GM12878 (cell line): ENCODE data around the gene FAM3B.
"Not testable (repeated sequence)": the region's sequence is repeated elsewhere in the genome, so short reads cannot be mapped to it uniquely, and the experiment has no call there.

Experiments used
- CTCF ChIP-seq, 3 experiments: IDR thresholded peaks in 2 of 3; conservative IDR thresholded peaks in 1 of 3; 2 replicates each; pipeline ENCODE4 v1.5.1; 2011; ENCODE audit warnings: low read depth in 3 of 3, low read length in 3 of 3, mild to moderate bottlenecking in 3 of 3, control low read depth in 2 of 3, moderate library complexity in 2 of 3, inconsistent platforms in 1 of 3, mixed read lengths in 1 of 3; ENCODE audit not compliant: control insufficient read depth in 2 of 3, insufficient read depth in 1 of 3; ENCODE audit errors: extremely low read depth in 1 of 3
- SUZ12 ChIP-seq: fragments of 200-600 bp; sonication (generic); IDR thresholded peaks from one replicate; pipeline ENCODE4 v1.6.1; 2018; ENCODE audit warnings: antibody characterized with exemption, mild to moderate bottlenecking; ENCODE audit not compliant: unreplicated experiment

GRCh38 chr21:41359754-41360071, 43.1 kb downstream of the FAM3B start:
- not testable (repeated sequence) for TF ChIP-seq CTCF (IDR thresholded peaks at IDR 0.05 in 2 of 3, conservative IDR thresholded peaks at IDR 0.05 in 1 of 3; ENCODE audit: control insufficient read depth in 2 of 3, extremely low read depth in 1 of 3, insufficient read depth in 1 of 3, low read depth in 3 of 3, low read length in 3 of 3); SUZ12
